Measurements from ENCODE around the gene ZFAND4. TPM values are rescaled to one million over a fixed set of nuclear protein-coding genes. Genes with fewer than 3 reads are reported as not detected.
"Not testable (repeated sequence)": the region's sequence is repeated elsewhere in the genome, so short reads cannot be mapped to it uniquely, and the experiment has no call there.

The ZFAND4 gene
- total RNA-seq, 1 donor, result 10.9 TPM

DNA sequence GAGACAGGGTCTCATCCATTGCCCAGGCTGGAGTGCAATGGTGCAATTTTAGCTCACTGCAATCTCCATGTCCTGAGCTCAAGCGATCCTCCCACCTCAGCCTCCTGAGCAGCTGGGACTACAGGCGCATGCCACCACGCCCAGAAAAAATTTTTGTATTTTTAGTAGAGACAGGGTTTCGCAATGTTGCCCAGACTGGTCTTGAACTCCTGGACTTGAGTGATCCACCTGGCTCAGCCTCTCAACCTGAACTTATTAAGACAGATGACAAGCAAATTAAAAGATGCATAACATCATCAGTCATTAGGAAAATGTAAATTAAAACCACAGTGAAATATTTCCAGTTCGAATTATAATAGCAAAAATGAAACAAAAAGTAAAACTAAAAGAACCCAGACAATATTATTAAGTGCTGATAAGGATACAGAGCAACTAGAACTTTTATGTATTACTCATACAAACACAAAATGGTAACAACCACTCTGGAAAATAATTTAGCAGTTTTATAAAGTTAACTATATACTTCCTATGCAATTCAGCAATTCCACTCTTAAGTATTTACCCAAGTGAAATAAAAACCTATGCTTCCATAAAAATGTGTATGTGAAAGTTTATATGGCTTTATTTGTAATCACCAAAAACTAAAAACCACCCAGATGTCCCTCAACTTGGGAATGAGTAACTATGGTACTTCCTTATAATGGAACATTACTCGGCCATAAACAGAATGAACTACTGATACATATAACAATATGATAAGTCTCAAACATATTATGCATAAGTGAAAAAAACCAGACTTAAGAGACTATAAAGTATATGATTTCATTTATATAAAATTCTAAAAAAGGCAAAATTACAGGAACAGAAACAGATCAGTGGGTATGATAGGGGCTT lies 15.3 kb downstream of the ZFAND4 start:
- H4K20me1 ChIP-seq (ENCODE audit: insufficient read depth, low read length), result no peaks in the 10 kb centered on the region
- H3K36me3 ChIP-seq (ENCODE audit: insufficient read depth, low read length), result no peaks in the 10 kb centered on the region
- no peaks in the 10 kb centered on the region for H3K9me3 ChIP-seq (ENCODE audit: low read depth, low read length)
- no peak overlapping the region for H3K4me2 ChIP-seq (ENCODE audit: insufficient read depth, low read length)
- no peaks in the 10 kb centered on the region for H3K4me1 ChIP-seq (ENCODE audit: insufficient read depth, low read length)
- no peaks in the 10 kb centered on the region for H3K79me2 ChIP-seq (ENCODE audit: insufficient read depth, low read length)
- no peak overlapping the region for H2AFZ ChIP-seq (ENCODE audit: low read length)
- no peak overlapping the region for H3K4me3 ChIP-seq (ENCODE audit: insufficient read depth, low read length)
- no peaks in the 10 kb centered on the region for H3K27me3 ChIP-seq (ENCODE audit: insufficient read depth, low read length)
- no peak overlapping the region for H3K27ac ChIP-seq (ENCODE audit: low read depth, low read length)
- no peak for DNase-seq (ENCODE audit: insufficient read length, low spot score, missing footprints)
- TF ChIP-seq, protein P1, sequence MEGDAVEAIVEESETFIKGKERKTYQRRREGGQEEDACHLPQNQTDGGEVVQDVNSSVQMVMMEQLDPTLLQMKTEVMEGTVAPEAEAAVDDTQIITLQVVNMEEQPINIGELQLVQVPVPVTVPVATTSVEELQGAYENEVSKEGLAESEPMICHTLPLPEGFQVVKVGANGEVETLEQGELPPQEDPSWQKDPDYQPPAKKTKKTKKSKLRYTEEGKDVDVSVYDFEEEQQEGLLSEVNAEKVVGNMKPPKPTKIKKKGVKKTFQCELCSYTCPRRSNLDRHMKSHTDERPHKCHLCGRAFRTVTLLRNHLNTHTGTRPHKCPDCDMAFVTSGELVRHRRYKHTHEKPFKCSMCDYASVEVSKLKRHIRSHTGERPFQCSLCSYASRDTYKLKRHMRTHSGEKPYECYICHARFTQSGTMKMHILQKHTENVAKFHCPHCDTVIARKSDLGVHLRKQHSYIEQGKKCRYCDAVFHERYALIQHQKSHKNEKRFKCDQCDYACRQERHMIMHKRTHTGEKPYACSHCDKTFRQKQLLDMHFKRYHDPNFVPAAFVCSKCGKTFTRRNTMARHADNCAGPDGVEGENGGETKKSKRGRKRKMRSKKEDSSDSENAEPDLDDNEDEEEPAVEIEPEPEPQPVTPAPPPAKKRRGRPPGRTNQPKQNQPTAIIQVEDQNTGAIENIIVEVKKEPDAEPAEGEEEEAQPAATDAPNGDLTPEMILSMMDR (IDR thresholded peaks at IDR 0.05; ENCODE audit: extremely low read depth, low read depth, low read length), result no peak

DNA sequence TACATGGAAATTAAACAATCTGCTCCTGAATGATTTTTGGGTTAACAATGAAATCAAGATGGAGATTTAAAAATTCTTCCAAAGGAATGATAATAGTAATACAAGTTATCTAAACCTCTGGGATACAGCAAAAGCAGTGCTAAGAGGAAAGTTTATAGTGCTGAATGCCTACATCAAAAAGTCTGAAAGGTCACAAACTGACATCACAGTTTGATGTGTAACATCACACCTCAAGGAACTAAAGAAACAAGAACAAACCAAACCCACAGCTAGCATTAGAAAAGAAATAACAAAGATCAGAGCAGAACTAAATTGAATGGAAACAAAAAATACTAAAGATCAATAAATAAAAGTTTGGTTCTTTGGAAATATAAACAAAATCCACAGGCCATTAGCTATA lies 17.4 kb downstream of the ZFAND4 start:
- Histone ChIP-seq H4K20me1 (ENCODE audit: insufficient read depth, low read length) (no peaks in the 10 kb centered on the region), H3K4me3 (ENCODE audit: insufficient read depth, low read length) (no peak overlapping the region), H3K9me3 (ENCODE audit: low read depth, low read length) (no peaks in the 10 kb centered on the region), H2AFZ (ENCODE audit: low read length) (no peak overlapping the region), H3K27ac (ENCODE audit: low read depth, low read length) (no peak overlapping the region), H3K4me1 (ENCODE audit: insufficient read depth, low read length) (no peaks in the 10 kb centered on the region), H3K27me3 (ENCODE audit: insufficient read depth, low read length) (no peaks in the 10 kb centered on the region), H3K36me3 (ENCODE audit: insufficient read depth, low read length) (no peaks in the 10 kb centered on the region), H3K4me2 (ENCODE audit: insufficient read depth, low read length) (no peak overlapping the region), H3K79me2 (ENCODE audit: insufficient read depth, low read length) (no peaks in the 10 kb centered on the region)
- no peak for DNase-seq (ENCODE audit: insufficient read length, low spot score, missing footprints)
- TF ChIP-seq, protein P1 (IDR thresholded peaks at IDR 0.05; ENCODE audit: extremely low read depth, low read depth, low read length), result no peak

DNA sequence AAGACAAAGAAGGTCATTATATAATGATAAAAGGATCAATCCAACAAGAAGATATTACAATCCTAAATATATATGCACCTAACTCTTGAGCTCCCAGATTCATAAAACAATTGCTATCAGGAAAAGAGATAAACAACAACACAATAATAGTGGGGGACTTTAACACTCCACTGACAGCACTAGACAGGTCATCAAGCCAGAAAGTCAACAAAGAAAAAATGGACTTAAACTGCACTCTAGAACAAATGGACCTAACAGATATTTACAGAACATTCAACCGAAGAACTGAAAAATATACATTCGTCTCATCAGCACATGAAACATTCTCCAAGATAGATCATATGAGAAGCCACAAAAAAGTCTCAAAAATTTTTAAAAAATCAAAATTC lies 17.8 kb downstream of the ZFAND4 start:
- H3K4me2 ChIP-seq (ENCODE audit: insufficient read depth, low read length); H3K36me3 ChIP-seq (ENCODE audit: insufficient read depth, low read length); H3K4me1 ChIP-seq (ENCODE audit: insufficient read depth, low read length); H3K4me3 ChIP-seq (ENCODE audit: insufficient read depth, low read length); H3K9me3 ChIP-seq (ENCODE audit: low read depth, low read length); DNase-seq (ENCODE audit: insufficient read length, low spot score, missing footprints); H3K27me3 ChIP-seq (ENCODE audit: insufficient read depth, low read length); H3K27ac ChIP-seq (ENCODE audit: low read depth, low read length); H3K79me2 ChIP-seq (ENCODE audit: insufficient read depth, low read length); H2AFZ ChIP-seq (ENCODE audit: low read length); H4K20me1 ChIP-seq (ENCODE audit: insufficient read depth, low read length): not testable (repeated sequence)

DNA sequence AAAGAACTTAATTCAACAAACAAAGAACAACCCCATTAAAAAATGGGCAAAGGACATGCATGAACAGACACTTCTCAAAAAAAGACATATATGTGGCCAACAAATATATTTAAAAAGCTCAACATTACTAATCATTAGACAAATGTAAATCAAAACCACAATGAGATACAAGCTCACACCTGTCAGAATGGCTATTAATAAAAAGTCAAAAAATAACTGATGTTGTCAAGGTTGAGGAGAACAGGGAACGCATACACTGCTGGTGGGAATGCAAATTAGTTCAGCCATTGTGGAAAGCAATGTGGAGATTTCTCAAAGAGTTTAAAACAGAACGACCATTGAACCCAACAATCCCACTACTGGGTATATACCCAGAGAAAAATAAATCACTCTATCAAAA lies 19.1 kb downstream of the ZFAND4 start:
- Histone ChIP-seq H4K20me1 (ENCODE audit: insufficient read depth, low read length) (no peaks in the 10 kb centered on the region), H3K4me3 (ENCODE audit: insufficient read depth, low read length) (no peak overlapping the region), H3K4me2 (ENCODE audit: insufficient read depth, low read length) (no peak overlapping the region), H3K27ac (ENCODE audit: low read depth, low read length) (no peak overlapping the region), H3K4me1 (ENCODE audit: insufficient read depth, low read length) (no peaks in the 10 kb centered on the region), H3K36me3 (ENCODE audit: insufficient read depth, low read length) (no peaks in the 10 kb centered on the region), H2AFZ (ENCODE audit: low read length) (no peak overlapping the region), H3K9me3 (ENCODE audit: low read depth, low read length) (no peaks in the 10 kb centered on the region), H3K79me2 (ENCODE audit: insufficient read depth, low read length) (no peaks in the 10 kb centered on the region), H3K27me3 (ENCODE audit: insufficient read depth, low read length) (no peaks in the 10 kb centered on the region)
- no peak for DNase-seq (ENCODE audit: insufficient read length, low spot score, missing footprints)
- TF ChIP-seq, protein P1 (IDR thresholded peaks at IDR 0.05; ENCODE audit: extremely low read depth, low read depth, low read length), result no peak

Data from osteoblast (primary cell).